GM19468 (cell line): Measurements from ENCODE around the gene APBB3.
A peak's percentile ranks its signal among the peaks of the same experiment; 100 is the strongest.

Source experiments
- ATAC-seq: cut with Tn5 transposase; IDR thresholded peaks from one replicate; pipeline ENCODE4 v1.9.1; 2021; ENCODE audit warnings: mild to moderate bottlenecking, moderate library complexity, moderate number of reproducible peaks; ENCODE audit not compliant: unreplicated experiment; ENCODE audit errors: extremely low read depth

APBB3 gene

DNA sequence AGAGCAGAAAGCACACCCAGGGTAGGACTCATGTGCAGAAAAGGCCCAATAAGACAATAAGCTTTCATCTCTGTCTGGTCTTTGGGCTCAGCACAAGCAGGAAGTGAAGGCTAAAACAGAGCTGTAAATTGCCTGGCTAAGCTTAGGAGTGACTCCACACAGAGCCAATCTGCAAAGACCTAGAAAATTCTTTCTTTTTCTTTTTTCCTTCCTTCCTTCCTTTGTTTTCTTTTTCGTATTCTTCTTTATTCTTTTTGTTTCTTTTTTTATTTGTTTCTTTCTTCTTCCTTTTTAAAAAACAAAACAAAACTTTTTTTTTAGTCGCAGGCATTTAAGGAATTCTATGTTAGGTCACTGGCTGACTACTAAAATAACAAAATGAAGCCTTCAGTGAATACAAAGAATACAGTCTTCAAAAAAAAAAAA, 12.4 kb upstream of the APBB3 start:
- ATAC-seq: no peak

DNA sequence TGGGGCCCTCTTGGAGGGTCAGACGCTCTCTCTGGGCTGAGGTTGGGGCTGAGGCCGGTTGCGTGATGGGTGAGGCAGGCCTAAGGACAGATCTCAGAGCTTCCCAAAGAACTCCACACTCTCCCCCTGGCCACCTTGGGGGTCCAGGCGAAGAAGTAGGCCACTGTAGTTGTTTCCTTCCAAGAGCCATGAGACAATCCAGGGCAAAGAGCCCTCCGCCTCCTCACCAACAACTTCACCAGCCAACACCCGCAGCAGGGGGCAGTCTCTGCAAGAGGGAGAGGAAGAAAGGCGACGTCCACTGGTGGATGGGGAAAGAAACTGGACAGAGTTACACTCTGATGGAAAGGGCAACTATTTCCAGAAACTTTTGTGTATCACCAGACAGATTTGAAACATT, 10.9 kb upstream of the APBB3 start:
- no peak for ATAC-seq

DNA sequence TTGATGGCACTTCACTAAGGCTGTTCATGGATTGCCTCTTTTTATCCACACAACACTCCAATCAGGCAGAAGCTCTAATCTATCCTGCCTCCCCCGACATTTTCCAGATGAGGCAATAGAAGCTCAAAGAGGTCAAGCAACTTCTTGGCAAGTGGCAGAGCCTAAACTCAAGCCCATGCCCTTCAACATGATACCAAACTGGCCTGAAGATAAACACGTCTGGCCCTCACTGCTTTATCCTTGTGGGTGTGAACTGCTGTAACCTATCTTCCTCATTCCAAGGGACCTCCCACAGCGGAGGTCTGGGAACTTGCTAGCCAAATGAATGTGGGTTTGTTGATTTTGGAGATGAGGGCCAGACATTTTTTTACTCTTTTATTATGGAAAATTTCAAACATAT, 9.8 kb upstream of the APBB3 start:
- ATAC-seq: no peak

DNA sequence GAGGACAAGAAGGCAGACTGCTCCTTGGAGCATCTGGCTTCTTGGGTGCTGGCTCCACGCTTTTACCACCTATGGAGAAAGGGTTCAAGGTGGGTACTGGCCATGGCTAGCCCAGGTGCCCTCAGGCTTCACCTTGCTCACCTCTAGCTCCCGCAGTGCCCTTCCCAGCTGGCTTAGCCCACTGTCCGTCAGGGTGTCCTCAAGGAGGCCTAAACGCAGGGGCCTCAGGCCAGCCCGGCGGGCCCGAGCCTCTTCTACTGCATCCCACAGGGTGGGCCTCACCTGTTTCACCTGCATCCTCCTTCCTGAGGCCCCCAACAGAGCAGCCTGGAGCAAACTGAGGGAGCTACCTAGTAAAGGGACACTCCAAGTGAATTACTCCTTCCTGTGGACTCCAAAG, 9.3 kb upstream of the APBB3 start:
- no peak for ATAC-seq

DNA sequence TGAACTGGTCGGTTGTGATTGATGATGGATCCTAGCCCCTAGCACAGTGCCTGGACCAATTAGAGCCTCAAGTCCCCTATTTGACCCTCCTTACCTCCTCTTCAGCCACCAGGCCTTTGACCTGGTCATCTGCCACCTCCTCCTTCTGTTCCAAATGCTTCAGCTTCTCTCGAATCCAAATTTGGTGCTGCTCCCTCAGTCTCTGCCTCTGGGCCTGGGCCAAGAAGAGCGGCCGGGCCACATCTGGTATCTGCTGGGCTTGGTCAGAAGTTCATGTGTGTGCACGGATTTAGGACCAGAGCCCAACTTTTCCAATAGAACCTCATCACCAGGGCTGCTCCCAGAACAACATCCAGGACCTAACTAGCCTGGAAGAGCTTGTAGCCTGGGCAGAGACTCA, 6.7 kb upstream of the APBB3 start:
- ATAC-seq: no peak

DNA sequence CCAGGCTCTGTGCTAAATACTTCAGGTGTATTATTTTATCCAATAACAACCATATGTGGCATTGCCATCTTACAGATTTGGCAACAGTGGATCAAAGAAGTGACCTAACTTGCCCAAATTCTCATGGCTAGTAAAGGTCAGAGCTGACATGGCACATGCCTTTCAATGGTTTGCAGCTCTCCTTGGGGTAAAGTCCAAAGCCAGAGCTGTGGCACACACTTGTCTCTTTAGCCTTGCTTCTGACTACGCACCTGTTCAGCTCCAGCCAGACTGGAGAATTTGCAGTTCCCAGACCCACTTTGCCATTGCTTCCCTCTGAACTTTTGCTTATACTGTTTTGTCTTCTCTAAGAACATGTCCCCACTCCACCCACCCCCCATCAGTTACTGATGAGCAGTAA, 6.1 kb upstream of the APBB3 start:
- no peak for ATAC-seq

DNA sequence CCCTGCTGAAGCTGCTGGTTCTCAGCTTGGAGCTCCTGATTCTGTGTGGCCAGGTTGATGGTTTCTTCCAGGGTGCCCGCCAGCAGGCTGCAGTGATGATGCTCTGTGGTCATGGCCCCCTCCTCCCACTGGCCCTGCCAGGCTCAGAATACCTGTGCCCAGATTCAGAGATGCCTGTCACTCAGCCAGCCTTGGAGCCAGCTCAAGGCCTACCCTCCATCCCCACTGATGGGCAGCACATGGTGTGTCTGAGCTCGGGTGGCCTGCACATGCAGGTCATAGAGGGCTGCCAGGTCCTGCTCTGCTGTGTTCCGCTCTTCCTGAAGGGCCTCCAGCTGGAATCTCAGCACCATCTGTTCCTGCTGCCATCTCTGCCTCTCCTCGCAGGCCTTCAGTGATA, 5.7 kb upstream of the APBB3 start:
- ATAC-seq: no peak

DNA sequence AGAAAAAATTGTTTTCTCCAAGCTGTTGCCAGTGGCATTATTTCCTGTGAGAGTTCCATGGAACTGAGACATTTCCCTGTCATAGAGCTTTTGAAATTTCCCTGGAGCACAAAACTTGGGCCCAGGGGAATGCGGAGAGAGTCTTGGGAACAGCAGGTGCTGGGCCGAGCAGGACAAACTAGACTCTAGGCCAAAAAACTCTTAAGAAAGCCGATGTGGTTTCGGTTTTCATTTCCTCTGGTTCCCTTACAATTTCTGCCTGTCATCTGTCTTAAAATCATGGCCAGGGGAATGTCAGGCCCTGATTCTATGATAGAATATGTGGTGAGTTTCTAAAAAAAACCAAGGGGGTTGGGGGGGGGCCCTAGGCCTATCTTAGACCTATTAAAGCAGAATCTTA, 4.8 kb upstream of the APBB3 start:
- ATAC-seq: no peak

DNA sequence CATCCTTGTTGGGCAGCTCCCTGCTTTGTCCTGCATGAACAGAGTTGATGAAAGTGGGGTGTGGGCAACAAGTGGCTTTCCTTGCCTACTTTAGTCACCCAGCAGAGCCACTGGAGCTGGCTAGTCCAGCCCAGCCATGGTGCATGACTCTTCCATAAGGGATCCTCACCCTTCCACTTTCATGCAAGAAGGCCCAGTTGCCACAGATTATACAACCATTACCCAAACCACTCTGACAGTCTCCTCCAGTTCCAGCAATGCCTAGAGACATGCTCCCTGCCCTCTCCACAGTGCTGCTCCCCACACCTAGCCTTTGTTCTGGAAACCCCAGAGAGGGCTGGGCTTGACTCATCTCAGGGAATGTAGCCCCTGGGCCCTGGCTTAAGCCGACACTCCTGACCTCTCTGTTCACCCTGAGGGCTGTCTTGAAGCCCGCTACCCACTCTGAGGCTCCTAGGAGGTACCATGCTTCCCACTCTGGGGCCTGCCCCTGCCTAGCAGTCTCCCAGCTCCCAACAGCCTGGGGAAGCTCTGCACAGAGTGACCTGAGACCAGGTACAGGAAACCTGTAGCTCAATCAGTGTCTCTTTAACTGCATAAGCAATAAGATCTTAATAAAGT, 4.2 kb upstream of the APBB3 start:
- ATAC-seq: no peak

DNA sequence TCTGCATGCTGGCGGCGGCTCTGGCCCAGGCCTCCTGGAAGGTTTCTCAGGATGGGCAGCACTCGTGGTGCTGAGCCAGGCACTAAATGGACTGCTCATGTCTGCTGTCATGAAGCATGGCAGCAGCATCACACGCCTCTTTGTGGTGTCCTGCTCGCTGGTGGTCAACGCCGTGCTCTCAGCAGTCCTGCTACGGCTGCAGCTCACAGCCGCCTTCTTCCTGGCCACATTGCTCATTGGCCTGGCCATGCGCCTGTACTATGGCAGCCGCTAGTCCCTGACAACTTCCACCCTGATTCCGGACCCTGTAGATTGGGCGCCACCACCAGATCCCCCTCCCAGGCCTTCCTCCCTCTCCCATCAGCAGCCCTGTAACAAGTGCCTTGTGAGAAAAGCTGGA, 3.5 kb upstream of the APBB3 start:
- ATAC-seq: no peak

DNA sequence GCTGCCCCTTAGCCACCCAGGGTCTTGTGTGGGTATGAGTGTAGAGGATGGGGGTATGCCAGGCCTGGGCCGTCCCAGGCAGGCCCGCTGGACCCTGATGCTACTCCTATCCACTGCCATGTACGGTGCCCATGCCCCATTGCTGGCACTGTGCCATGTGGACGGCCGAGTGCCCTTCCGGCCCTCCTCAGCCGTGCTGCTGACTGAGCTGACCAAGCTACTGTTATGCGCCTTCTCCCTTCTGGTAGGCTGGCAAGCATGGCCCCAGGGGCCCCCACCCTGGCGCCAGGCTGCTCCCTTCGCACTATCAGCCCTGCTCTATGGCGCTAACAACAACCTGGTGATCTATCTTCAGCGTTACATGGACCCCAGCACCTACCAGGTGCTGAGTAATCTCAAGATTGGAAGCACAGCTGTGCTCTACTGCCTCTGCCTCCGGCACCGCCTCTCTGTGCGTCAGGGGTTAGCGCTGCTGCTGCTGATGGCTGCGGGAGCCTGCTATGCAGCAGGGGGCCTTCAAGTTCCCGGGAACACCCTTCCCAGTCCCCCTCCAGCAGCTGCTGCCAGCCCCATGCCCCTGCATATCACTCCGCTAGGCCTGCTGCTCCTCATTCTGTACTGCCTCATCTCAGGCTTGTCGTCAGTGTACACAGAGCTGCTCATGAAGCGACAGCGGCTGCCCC, 2.9 kb upstream of the APBB3 start:
- ATAC-seq: no peak

DNA sequence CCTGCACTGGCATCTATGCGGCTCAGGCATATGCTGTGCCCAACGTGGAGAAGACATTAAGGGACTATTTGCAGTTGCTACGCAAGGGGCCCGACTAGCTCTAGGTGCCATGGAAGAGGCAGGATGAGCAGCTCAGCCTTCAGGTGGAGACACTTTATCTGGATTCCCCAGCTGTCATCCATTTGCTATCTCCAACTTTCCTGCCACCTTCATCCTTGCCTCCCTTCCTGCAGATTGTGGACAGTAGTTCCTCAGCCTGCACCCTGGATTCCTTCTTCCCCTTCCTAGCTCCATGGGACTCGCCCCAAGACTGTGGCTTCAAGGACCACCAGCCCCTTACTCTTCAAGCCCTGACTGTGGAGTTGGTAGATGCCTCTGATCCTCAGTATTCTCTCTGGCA, 2.3 kb upstream of the APBB3 start:
- ATAC-seq: no peak

DNA sequence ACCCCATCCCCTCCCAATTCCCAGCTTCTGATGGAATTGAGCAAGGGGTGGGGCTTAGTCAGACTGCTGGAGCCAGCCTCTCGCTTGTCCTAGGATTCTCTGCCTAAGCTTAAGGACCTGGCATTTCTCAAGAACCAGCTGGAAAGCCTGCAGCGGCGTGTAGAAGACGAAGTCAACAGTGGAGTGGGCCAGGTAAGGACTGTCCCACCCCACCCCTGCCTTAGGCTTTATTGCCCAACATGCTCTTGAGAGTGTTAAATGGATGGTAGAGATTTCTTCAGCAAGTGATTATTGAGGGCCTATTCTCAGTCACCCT, 1.3 kb upstream of the APBB3 start:
- ATAC-seq: no peak

DNA sequence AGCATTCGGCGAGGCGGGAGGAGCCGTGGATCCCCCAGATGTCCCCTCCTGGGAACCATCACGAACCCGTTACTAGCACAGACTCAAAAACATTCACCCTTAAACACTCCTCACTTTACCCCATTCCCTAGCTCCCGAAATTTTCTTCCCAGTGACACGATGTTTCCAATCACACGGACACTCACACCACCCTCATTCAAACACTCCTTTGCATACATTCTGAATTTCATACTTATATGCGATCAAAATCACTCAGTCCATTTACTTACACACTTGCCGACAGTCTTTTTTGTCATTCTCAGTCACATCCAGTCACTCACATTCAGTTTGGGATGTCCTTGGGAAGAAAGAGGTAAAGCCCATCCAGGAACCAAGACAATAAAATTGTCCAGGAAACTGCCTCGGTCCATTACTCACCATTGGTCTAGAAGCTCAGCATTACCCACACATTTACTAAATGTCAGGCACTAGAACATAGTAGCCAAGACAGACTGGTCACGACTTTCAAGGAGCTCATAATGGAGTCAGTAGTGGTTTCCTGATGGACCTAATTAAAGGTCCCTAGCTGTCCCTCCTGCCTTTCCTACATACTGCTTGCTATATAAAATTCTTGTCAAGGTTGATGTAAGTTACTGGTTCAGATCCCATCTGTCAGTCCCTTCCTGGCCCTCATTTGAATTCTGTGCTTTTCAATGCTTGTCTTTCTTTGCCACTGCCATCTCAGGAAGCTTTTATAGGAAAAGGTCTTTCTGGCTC, 804 bp upstream of the APBB3 start:
- ATAC-seq: no peak

DNA sequence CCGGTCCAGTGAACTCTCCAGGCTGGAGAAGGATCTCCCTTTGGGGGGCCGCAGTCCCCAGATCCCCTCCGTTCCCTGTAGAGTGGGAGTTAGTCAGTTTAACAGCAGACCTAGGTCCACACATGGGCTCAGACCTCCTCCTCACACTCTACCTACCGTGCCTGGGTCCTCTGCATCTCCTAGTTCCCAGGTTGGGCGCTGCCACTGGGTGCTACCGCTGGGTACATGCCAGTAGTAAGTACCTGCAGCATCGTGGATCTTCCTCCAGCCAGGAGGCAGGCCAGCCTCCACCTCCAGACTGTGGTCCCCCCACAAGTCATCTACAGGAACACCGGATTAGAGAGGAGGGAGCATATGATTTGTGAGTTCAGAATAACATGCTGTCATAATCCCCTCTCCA, 802 bp downstream of the APBB3 start:
- no peak for ATAC-seq

DNA sequence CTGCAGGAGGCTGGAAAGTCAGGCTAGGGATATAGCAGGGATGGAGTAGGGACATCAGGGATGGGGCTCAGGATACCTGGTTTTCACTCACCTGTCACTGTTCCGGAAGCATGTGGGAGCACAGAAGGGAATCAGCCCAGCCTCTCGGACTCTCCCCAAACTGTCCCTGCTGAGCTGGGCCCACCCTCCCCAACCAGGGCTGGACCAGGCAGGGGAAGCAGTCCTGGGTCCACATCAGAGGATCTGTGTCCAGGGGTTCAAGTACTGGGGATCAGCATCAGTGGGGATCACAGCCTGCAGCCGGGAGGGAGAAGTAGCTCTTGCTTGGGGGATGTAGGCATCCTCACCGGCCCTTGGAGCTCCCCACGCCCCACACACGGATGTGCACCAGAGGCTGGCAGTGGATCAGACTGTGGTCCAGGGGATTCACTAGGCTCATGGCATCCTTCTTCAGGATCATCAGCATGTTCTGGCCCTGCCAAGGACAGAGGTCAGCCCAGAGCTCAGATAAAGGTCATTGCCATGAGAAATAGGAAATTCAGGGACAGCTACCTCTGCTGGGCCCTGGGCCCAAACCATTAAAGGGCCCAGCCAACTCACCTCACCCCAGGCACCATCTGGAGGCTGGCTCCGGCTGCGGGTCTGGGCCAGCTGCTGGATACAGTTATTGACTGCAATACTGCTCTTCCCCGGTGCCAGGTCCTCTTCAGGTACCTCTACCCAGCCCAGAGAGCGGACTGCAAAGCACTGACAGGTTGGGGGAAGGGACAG, 2.5 kb downstream of the APBB3 start:
- no peak for ATAC-seq

DNA sequence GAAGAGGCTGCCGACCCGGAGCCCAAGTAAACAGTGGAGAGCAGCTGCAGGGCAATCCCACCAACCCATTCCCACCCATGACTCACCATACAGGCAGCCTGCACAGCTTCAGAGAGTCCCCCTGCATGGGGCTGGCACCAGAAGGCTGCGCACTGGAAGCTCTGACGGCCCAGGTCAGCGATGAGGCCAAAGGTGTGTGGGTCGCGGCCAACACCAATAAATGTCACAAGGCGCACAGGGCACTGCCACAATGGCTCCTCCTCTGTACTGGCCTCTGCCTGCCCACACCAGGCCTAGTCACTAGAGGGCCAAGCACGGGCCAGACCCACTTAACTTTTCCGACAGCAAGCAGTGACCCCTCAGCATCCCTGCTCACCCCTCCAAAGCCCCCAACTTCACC, 4.2 kb downstream of the APBB3 start:
- ATAC-seq: no peak

DNA sequence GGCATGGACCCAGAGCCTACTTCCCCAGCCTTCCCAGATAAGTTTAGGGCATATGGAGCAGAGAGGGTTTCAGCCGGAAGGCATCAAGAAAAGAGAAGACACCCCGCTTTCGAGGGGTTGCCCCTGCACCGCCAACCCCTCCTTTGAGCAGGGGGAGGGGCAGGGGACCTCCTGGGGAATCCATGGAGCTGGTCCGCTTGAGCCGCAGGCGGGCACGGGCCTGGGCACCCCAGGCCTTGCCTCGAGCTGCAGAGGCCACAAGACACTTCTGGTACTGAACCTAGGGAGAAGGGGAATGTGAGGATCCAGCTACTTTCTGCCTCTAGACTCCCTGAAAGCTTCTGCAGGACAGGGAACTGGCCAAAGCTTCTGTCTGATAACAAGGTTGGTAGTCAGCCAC, 5.9 kb downstream of the APBB3 start:
- no peak for ATAC-seq

DNA sequence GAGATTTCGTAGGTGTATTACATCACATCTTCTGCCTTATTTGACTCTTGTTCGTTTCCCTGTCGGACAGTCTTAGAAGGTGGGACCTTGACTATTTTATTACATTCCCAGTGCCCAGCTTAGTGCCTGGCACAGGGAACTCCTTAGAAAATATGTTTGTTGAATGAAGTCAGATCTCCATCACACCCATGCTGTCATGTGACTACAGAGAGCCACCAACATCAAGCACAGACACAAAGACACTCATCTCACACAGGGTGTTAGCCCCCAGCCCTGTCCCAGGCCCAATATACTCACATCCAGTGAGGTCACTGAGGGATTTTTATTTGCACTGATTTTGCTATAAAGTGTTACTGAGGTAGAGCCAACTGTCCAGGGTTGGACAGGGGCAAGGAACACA, 6.4 kb downstream of the APBB3 start:
- ATAC-seq: no peak

DNA sequence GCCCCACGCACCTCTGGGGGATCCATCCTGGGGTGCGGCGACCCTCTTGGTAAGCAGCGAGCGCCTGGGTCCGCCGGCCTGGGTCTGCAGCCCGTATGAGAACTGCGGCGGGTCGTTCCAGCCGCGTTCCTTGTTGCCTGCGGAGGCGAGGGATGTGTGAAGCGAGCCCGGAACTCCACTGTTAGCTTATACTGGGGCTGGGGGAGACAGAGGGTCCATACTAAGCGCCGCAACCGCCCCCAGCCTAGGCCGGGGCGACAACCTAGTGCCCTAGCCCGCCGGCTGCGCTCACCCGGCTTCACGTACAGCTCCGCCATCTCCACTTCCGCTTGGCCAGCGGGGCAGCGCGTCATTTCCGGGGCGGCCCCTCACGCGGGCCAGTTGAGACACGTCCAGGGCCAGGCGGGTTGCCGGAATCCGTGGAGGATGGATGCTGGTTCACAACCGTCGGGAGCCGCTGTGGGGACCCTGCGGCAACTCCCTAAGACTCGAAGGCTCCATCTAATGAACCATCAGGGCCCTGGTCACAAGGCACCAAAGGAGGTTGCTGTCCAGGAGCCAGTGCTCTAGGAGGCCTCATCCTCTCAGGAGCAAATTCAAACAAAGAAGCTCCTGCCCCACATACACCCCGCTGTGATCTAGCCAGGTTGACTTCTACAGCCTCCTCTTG, 7.1 kb downstream of the APBB3 start, which contains the start of gene SRA1:
SRA1 (minus strand) TSS at position 338 of the 670 bp plus-strand sequence; CDS start at position 317, 21 bp downstream.
- peak; percentile 99 for ATAC-seq
